Measurements from ENCODE around the gene SAMD14. TPM values are rescaled to one million over a fixed set of nuclear protein-coding genes. Genes with fewer than 3 reads are reported as not detected.

SAMD14 gene
- total RNA-seq, 4 donors from 2014 or later = 0.53 to 2.5 (median 1.0) TPM

GRCh38 chr17:50100480-50100883 is 29.5 kb downstream of the SAMD14 start:
- no peaks in the 10 kb centered on the region for H3K9me3 ChIP-seq
- peaks cover 5 to 66% (median 7%) of the 10 kb centered on the region in 4 donors for H3K4me1 ChIP-seq
- peak overlapping the region in 2 of 4 donors; percentile 15 to 49 for H3K4me3 ChIP-seq
- no peaks in the 10 kb centered on the region for H3K27me3 ChIP-seq
- no peak for TF ChIP-seq CTCF (IDR thresholded peaks at IDR 0.05)
- peak in 1 of 2 donors; percentile 42 for TF ChIP-seq POLR2A (IDR thresholded peaks at IDR 0.05)
- peak in 1 of 3 donors; percentile 70 for DNase-seq
- H3K27ac ChIP-seq = peak overlapping the region in 3 of 4 donors; percentile 80 to 98 (median 84)
- H3K36me3 ChIP-seq = peaks cover 0 to 43% (median 0%) of the 10 kb centered on the region in 3 donors

- peaks cover 5 to 66% (median 7%) of the 10 kb centered on the region in 4 donors for H3K4me1 ChIP-seq
- no peak overlapping the region for H3K4me3 ChIP-seq
- H3K27me3 ChIP-seq = no peaks in the 10 kb centered on the region
- H3K27ac ChIP-seq = peak overlapping the region in 1 of 4 donors; percentile 98
- peaks cover 0 to 31% (median 0%) of the 10 kb centered on the region in 3 donors for H3K36me3 ChIP-seq
- DNase-seq = no peak
- TF ChIP-seq POLR2A (IDR thresholded peaks at IDR 0.05) (no peak), CTCF (IDR thresholded peaks at IDR 0.05) (no peak)
- H3K9me3 ChIP-seq = no peaks in the 10 kb centered on the region
These were observed 31.0 kb downstream of the SAMD14 start for GRCh38 chr17:50099003-50099402.

GRCh38 chr17:50098583-50098982 is 31.4 kb downstream of the SAMD14 start:
- TF ChIP-seq POLR2A (IDR thresholded peaks at IDR 0.05) (no peak), CTCF (IDR thresholded peaks at IDR 0.05) (no peak)
- Histone ChIP-seq H3K36me3 (peaks cover 0 to 26% (median 0%) of the 10 kb centered on the region in 3 donors), H3K27me3 (no peaks in the 10 kb centered on the region), H3K4me1 (peaks cover 5 to 66% (median 7%) of the 10 kb centered on the region in 4 donors), H3K27ac (peak overlapping the region in 2 of 4 donors; percentile 55 to 98), H3K9me3 (no peaks in the 10 kb centered on the region), H3K4me3 (no peak overlapping the region)
- no peak for DNase-seq

- Histone ChIP-seq H3K27me3 (no peaks in the 10 kb centered on the region), H3K9me3 (no peaks in the 10 kb centered on the region), H3K27ac (peak overlapping the region in 2 of 4 donors; percentile 55 to 98), H3K4me1 (peaks cover 5 to 65% (median 7%) of the 10 kb centered on the region in 4 donors), H3K4me3 (no peak overlapping the region), H3K36me3 (peaks cover 0 to 24% (median 0%) of the 10 kb centered on the region in 3 donors)
- no peak for DNase-seq
- TF ChIP-seq POLR2A (IDR thresholded peaks at IDR 0.05) (peak in 1 of 2 donors; percentile 13), CTCF (IDR thresholded peaks at IDR 0.05) (no peak)
These were observed 32.0 kb downstream of the SAMD14 start for GRCh38 chr17:50097926-50098325.

GRCh38 chr17:50097455-50097854 is 32.5 kb downstream of the SAMD14 start:
- peak overlapping the region in 2 of 4 donors; percentile 76 to 85 for H3K4me3 ChIP-seq
- no peaks in the 10 kb centered on the region for H3K27me3 ChIP-seq
- H3K27ac ChIP-seq = peak overlapping the region in 2 of 4 donors; percentile 55 to 98
- H3K9me3 ChIP-seq = no peaks in the 10 kb centered on the region
- TF ChIP-seq CTCF (IDR thresholded peaks at IDR 0.05) (no peak), POLR2A (IDR thresholded peaks at IDR 0.05) (no peak)
- DNase-seq = no peak
- H3K4me1 ChIP-seq = peaks cover 1 to 60% (median 5%) of the 10 kb centered on the region in 4 donors
- peaks cover 0 to 24% (median 0%) of the 10 kb centered on the region in 3 donors for H3K36me3 ChIP-seq

Data from Peyer's patch (tissue), 4 donors.